HG02885 (cell line): ENCODE data around the gene IDH3A.

Experiments used
- ATAC-seq: cut with Tn5 transposase; IDR thresholded peaks from one replicate; pipeline ENCODE4 v1.9.1; 2021; ENCODE audit warnings: mild to moderate bottlenecking; ENCODE audit not compliant: unreplicated experiment, poor library complexity

IDH3A gene

DNA sequence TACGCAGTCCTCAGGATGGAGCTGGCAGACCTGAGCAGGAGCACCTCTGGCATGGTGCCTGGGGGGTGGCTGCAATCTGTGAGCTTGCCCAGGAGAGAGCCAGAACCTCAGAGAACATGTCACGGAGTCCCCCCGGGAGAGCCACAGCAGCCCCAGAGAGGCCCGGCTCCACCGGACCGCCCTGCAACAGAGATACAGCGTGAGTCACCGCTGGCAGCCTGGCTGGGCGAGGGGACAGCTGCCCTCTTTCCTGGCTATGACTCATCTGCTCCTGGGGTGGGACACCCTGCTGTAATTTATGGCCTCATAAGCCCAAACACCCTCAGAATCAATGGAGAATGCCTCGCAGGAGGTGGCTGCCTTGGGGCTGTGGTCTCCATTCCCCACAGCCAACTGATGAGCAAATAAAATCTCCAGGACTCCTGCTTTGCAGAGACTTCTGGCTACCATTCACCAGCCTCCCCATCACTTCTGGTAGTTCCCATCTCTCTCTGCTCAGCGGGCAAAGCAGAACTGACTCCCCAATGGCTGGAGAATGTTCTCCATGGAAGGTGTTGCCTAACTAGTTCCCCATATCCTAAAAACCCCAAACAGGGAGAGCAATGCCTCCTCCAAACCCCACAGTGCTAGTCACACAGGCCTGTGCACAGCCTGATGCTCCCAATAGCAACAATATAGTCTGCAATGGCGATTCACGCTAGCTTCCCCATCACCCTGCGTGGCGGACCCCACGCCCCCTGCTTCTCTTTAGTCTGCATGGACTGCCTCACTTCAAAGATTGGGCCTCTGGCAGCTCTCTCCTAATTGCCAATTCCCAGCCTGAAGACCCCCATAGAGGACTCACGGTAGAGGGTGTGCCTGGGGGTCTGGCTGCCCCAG, 63.6 kb downstream of the IDH3A start:
- no peak for ATAC-seq

DNA sequence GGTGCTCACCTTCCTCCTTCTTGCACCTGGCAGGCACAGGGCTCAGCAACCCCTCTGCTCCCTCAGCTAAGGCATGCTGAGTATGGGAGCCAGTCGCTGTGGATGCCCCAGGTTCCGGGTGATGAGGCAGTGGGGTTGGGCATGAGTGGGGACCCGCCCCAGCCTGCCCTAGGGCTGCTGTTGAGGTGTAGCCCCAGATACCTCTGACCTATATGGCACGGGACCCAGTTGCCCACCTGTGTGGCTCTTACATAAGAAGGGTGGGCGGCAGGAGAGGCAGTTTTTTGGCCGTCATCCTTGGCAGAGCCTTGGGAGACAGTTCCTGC, 64.2 kb downstream of the IDH3A start:
- no peak for ATAC-seq

DNA sequence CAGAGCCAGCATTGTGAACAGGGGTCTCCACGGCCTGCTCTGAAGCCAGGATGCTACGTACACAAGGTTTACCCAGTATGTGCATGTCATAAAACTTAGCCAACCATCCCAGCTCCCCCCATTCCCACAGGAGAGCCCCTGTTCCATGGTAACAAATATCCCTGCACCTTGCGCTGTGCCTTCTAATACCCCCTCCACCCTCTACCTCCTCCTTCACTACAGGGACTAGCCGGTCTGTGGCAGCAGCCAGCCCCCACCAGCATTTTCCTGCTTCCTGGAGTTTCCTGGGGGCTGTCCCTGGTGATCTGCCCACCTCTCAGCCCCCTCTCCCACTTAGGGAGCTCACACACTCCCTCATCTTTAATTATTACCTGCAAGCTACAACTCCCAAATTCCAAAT, 64.8 kb downstream of the IDH3A start:
- ATAC-seq: no peak

DNA sequence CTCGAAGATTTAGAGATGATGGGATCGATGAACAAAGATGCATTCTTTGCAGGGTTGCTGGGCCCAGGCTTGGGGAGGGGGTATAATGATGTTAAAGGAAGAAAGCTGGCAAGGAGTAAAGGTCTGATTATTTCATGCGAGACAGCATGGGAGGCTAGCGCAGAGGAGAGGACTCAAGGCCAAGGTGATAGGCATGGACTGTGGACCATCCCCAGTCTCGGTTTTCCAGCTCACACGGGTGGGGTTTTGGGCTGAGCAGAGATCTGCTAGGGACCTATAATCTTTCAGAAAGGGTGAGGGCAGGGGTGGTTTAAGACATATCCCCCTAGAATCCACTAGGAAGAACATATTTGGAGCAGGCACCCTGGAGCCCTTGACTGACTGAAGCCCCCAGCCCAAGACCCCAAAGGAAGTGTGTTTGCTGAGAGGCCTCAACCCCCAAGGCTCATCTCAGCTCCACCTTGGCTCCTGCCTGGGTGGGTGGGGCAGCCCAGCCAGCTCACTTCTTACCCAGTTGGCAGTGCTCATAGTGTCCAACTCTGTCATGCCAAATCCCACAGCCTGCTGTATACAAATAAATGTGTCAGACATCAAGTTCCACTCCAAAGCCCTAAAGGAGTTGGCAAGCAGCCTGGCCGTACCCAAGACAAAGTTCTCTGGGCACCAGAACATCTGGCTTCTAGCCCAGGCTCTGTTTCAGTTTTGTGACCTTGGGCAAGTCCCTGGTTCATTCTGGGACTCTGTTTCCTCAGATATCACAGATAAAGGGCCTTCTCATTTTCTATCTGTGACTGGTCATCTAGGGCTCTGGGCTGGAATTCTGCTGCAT, 67.3 kb downstream of the IDH3A start:
- ATAC-seq: no peak

DNA sequence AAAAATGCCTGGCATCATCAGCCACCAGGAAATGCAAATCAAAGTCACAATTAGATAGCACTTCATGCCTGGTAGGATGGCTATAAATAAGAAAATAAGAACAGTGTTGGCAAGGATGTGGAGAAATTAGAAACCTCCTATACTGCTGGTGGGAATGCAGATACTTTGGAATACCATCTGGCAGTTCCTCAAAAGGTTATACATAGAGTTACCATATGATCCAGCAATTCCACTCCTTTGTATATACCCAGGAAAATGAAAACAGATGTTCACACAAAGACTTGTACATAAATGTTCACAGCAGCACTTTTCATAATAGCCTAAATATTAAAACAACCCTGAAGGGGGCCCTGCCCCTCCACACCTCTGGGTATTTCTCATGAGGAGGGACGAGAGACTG, 71.6 kb downstream of the IDH3A start:
- ATAC-seq: no peak
